Fibroblast of gingiva (primary cell): ENCODE data around the gene SETDB1.

ENCODE experiments used
- DNase-seq: peaks from one replicate; pipeline ENCODE4 v3.0.0-alpha.2; 2011; ENCODE audit warnings: low read depth

SETDB1 gene

GRCh38 chr1:151005729-151006319, 79.7 kb downstream of the SETDB1 start:
- DNase-seq = no peak

GRCh38 chr1:151006327-151007052, 80.3 kb downstream of the SETDB1 start, which contains the start of gene MINDY1:
MINDY1 (minus strand) TSS chr1:151006902; CDS start chr1:151002617, 4,285 bp downstream.
- DNase-seq = peak; percentile 87

GRCh38 chr1:151007853-151008243, 81.7 kb downstream of the SETDB1 start:
- no peak for DNase-seq

DNA sequence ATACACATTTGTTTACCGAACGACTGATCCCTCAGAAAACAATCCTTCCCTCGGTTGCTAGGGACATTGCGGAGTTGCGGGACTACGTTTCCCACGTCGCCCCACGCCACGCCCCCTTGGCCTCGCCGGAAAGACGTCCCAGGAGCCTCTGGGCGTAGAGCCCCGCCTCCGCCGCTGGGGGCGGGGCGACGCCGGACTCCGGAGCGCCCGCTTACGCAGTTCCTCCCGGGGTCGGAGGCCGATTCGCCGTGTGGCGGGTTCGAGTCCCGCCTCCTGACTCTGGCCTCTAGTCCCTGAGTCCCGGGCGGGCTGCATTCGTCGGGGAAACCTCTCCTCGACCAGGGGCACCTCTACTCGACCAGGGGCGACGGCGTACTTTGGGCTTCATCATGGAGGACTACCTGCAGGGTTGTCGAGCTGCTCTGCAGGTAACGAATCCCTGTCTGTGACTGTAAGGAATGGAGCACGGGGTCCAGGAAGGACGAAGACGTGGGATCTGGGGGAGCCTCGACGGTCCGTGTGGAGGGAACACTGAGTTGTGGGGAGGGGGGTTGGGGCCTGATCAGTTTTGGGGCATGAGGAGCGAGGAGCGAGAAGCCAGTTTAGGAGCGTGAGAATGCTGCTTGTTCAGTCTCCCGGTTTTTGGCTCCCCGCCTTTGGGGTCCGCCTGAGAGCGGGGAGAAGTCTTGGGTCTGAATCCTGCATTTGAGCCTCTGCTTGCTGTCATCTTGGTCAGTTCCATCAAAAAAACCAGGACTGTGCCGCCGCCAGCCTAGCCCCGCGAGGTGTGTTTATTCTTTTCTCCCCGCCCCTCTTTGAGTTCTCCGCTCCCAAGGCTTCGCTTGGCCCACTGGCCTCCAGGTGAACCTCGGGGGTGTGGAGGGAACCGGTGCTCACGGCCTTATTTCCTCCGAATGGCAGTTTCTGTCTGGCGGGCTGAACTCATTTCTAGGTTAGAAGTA, 82.4 kb downstream of the SETDB1 start, which contains the start of gene PRUNE1:
Gene PRUNE1 (plus strand): TSS at position 206 of the 962 bp plus-strand sequence. CDS start 184 bp downstream, at position 390.
- DNase-seq = peak; percentile 97

DNA sequence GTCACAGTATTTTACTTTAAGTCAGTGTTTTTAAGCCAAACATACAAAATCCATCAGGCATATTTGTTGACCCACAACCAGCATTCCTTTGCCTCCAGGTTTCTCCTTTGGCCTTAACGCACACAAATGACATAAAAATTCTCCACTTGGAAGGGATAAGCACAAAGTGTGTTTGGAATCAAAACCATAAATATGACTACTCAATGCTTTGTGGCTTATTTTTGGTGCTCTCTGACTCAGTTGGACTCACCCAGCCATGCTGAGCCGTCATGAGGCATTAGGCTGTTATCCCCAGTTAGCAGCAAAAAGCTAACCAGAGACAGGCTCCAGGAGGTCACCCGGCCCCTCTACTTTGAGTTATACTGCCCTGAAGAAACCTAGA, 83.0 kb downstream of the SETDB1 start:
- no peak for DNase-seq

- no peak for DNase-seq
Measured at GRCh38 chr1:151009674-151010345, 83.6 kb downstream of the SETDB1 start.

DNA sequence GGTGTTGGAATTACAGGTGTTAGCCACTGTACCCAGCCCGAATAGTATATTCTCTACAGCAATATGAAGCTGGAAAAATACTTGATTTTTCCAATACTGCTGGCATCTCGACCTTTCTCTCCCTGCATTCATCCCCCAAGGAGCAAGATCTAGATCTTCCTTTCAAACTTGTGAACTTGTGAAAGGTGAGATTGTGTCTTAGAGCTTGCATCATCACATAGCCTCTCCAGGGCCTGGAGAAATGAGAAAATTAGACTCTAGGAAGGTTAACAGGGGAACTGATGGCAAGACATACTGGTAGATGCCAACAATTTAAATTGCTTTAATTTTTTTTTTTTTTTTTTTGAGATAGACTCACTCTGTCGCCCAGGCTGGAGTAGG, 84.2 kb downstream of the SETDB1 start:
- no peak for DNase-seq

DNA sequence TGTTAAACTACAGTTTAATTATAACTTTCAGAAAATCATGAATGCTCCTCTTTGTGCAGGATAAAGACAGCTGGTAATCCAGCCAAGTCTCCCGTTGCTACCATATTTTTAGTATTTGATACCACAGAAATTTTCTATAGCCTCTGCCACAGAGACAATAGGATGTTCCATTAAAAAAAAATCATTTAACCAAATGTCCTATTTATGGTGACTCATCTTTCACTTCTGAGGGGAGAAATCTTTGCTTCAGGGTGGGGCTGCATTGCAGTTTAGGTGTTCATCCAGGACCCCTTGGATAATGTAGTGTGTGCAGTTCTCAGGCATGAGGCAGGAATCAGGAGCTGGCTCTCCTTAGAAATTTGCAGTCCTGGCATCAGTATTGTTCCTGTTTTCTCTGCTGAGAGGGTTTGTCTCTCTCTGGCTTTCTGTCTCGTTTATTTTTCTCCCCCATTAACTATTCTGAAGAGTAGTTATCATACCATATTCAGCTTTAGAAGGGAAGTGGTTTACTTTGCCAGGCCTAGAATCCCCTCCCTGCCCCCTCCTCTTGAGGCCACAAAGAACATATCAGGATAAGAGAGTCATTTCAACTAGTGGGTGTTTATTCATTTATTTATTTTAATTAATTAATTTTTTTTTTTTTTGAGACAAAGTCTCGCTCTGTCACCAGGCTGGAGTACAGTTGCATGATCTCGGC, 85.1 kb downstream of the SETDB1 start:
- no peak for DNase-seq

GRCh38 chr1:151012684-151013471, 86.7 kb downstream of the SETDB1 start:
- DNase-seq = no peak

GRCh38 chr1:151013518-151013917, 87.4 kb downstream of the SETDB1 start:
- no peak for DNase-seq
